Activated T-helper 1 cell treated with anti-CD3 and anti-CD28 coated beads, Interleukin-12 subunit alpha, Interleukin-12 subunit beta, Interleukin-2, Interleukin-4 antibody, amounts not matched to agents 30 ng/mL and 10 ng/mL and 1 ng/mL, durations not matched to agents 14 hours and 24 hours and 36 hours (primary cell): Measurements from ENCODE around the gene NFE2L1. TPM values are rescaled to one million over a fixed set of nuclear protein-coding genes. Genes with fewer than 3 reads are reported as not detected.
"Not testable (repeated sequence)": the region's sequence is repeated elsewhere in the genome, so short reads cannot be mapped to it uniquely, and the experiment has no call there.

Experiments
- DNase-seq: peaks from one replicate; pipeline ENCODE4 v3.0.0; 2021; ENCODE audit warnings: low spot score
- H3K27ac Mint-ChIP-seq: one replicate; pipeline ENCODE4 v1.8.0; 2021; ENCODE audit warnings: mild to moderate bottlenecking, mixed read lengths
- H3K27me3 Mint-ChIP-seq: one replicate; pipeline ENCODE4 v1.8.0; 2022; ENCODE audit warnings: mild to moderate bottlenecking, moderate library complexity, mixed read lengths; ENCODE audit not compliant: insufficient read depth
- H3K36me3 Mint-ChIP-seq: one replicate; pipeline ENCODE4 v1.8.0; 2021; ENCODE audit warnings: low read depth, mixed read lengths
- H3K4me1 Mint-ChIP-seq: one replicate; pipeline ENCODE4 v1.8.0; 2021; ENCODE audit warnings: low read depth, mixed read lengths
- H3K4me3 Mint-ChIP-seq: one replicate; pipeline ENCODE4 v1.8.0; 2021; ENCODE audit warnings: mild to moderate bottlenecking, moderate library complexity, mixed read lengths
- H3K9me3 Mint-ChIP-seq: one replicate; pipeline ENCODE4 v1.8.0; 2021; ENCODE audit warnings: mixed read lengths
- intact Hi-C: fragments of 100-400 bp; cut with micrococcal nuclease; formaldehyde crosslinking; loops from one replicate; pipeline ENCODE4 v1.15.1; 2024
- total RNA-seq: library from RNA; stranded (reverse); gene quantifications from 2 replicates; pipeline ENCODE4 v1.2.3, GENCODE V29; 2022

Gene NFE2L1
- total RNA-seq, 1 donor from 2014 or later, result 92.0 TPM

- H3K27me3 Mint-ChIP-seq, result no peaks in the 10 kb centered on the region
- peaks cover 60% of the 10 kb centered on the region for H3K36me3 Mint-ChIP-seq
- H3K27ac Mint-ChIP-seq, result peak overlapping the region; percentile 92
- peaks cover 60% of the 10 kb centered on the region for H3K4me1 Mint-ChIP-seq
- intact Hi-C loops, result loop anchor here (1.0 kb wide), 1 partner anchor 8 kb away; the partner anchor contains the start of gene NFE2L1
- no peaks in the 10 kb centered on the region for H3K9me3 Mint-ChIP-seq
- H3K4me3 Mint-ChIP-seq, result peak overlapping the region; percentile 63
- no peak for DNase-seq
Observed at GRCh38 chr17:48056246-48056745, 8.1 kb downstream of the NFE2L1 start.

DNA sequence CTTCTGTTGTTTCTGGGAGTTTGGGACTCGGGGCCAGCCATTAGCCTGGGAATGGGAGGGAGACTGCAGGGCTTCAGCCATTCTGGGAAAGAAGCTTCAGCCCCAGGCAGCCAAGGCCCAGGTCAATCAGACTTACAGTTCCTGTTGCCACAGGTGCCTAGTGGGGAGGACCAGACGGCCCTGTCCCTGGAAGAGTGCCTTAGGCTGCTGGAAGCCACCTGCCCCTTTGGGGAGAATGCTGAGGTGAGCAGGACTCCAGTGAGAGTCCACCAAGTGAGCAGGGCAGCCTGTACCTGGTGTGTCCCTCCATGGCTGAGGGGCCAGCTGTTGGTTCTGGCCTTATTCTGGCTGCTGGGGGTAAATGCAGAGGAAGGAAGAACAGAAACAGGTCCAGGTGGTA, 8.7 kb downstream of the NFE2L1 start:
- H3K27ac Mint-ChIP-seq, result peak overlapping the region; percentile 92
- H3K4me3 Mint-ChIP-seq, result no peak overlapping the region
- intact Hi-C loops, result loop anchor here (1.0 kb wide), 1 partner anchor 9 kb away; the partner anchor contains the start of gene NFE2L1
- H3K36me3 Mint-ChIP-seq, result peaks cover 58% of the 10 kb centered on the region
- peaks cover 54% of the 10 kb centered on the region for H3K4me1 Mint-ChIP-seq
- H3K27me3 Mint-ChIP-seq, result no peaks in the 10 kb centered on the region
- no peak for DNase-seq
- no peaks in the 10 kb centered on the region for H3K9me3 Mint-ChIP-seq

DNA sequence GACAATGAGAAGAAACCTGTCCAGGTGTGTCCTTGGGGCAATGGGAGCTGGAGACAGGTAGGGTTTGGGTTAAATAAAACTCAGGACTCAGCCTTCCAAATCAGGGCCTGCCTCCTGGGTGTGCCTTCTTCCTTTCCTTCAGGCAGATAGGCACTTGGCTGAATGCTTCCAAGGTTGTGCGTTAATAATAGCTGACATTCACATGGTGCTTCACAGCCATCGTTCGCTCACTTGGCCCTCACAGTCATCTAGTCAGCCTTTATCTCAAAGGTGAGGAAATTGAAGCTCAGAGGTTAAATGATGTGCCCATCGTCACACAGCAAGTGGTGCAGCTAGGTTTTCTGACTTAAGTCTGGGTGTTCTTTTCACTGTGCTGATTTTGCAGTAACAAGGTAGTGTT, 9.5 kb downstream of the NFE2L1 start:
- Mint-ChIP-seq H3K4me1 (peaks cover 46% of the 10 kb centered on the region), H3K36me3 (peaks cover 59% of the 10 kb centered on the region), H3K27me3 (no peaks in the 10 kb centered on the region), H3K9me3 (no peaks in the 10 kb centered on the region), H3K27ac (peak overlapping the region; percentile 1), H3K4me3 (no peak overlapping the region)
- intact Hi-C loops, result no loop called here
- no peak for DNase-seq

- no peak overlapping the region for H3K4me3 Mint-ChIP-seq
- no peaks in the 10 kb centered on the region for H3K27me3 Mint-ChIP-seq
- H3K27ac Mint-ChIP-seq, result peak overlapping the region; percentile 52
- H3K9me3 Mint-ChIP-seq, result no peaks in the 10 kb centered on the region
- peaks cover 37% of the 10 kb centered on the region for H3K4me1 Mint-ChIP-seq
- no peak for DNase-seq
- H3K36me3 Mint-ChIP-seq, result peaks cover 54% of the 10 kb centered on the region
- intact Hi-C loops, result no loop called here
Observed at GRCh38 chr17:48058393-48059124, 10.4 kb downstream of the NFE2L1 start.

- Mint-ChIP-seq H3K9me3 (no peaks in the 10 kb centered on the region), H3K4me1 (peaks cover 32% of the 10 kb centered on the region), H3K27ac (no peak overlapping the region), H3K36me3 (peaks cover 53% of the 10 kb centered on the region), H3K4me3 (no peak overlapping the region), H3K27me3 (no peaks in the 10 kb centered on the region)
- intact Hi-C loops, result no loop called here
- DNase-seq, result no peak
Observed at GRCh38 chr17:48059125-48059668, 11.0 kb downstream of the NFE2L1 start.

DNA sequence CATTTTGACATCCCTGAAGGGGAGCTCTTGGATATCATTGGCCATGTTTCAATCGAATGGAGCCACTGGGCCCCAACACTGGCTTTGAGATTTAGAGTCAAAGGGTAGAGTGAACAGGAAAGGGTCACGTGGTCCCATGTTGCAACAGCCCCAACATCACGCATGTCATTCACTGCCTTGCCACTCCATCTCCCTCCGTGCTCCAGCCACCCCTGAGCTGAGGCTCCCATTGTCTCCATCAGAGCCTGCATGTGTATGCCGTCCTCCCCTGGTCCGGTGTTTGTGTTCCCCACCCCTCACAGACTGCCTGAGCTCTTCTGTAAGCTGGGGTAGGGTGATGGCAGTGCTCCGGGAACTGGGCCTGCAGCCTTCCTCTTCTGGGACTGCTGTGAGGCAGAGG, 12.1 kb downstream of the NFE2L1 start:
- Mint-ChIP-seq H3K27ac (no peak overlapping the region), H3K36me3 (peaks cover 61% of the 10 kb centered on the region), H3K27me3 (no peaks in the 10 kb centered on the region), H3K4me1 (peaks cover 27% of the 10 kb centered on the region), H3K4me3 (no peak overlapping the region), H3K9me3 (no peaks in the 10 kb centered on the region)
- intact Hi-C loops, result no loop called here
- DNase-seq, result no peak

GRCh38 chr17:48062273-48062672, 14.1 kb downstream of the NFE2L1 start:
- intact Hi-C loops, result no loop called here
- no peak overlapping the region for H3K27ac Mint-ChIP-seq
- H3K4me3 Mint-ChIP-seq, result no peak overlapping the region
- H3K4me1 Mint-ChIP-seq, result peaks cover 11% of the 10 kb centered on the region
- no peak for DNase-seq
- H3K27me3 Mint-ChIP-seq, result no peaks in the 10 kb centered on the region
- peaks cover 56% of the 10 kb centered on the region for H3K36me3 Mint-ChIP-seq
- H3K9me3 Mint-ChIP-seq, result no peaks in the 10 kb centered on the region

- intact Hi-C loops, result no loop called here
- Mint-ChIP-seq H3K4me1 (peaks cover 2% of the 10 kb centered on the region), H3K9me3 (no peaks in the 10 kb centered on the region), H3K36me3 (peaks cover 47% of the 10 kb centered on the region), H3K4me3 (no peak overlapping the region), H3K27ac (peak overlapping the region; percentile 7), H3K27me3 (no peaks in the 10 kb centered on the region)
- DNase-seq, result no peak
Observed at GRCh38 chr17:48064638-48065037, 16.5 kb downstream of the NFE2L1 start.

- no peaks in the 10 kb centered on the region for H3K27me3 Mint-ChIP-seq
- peak overlapping the region; percentile 64 for H3K27ac Mint-ChIP-seq
- no peaks in the 10 kb centered on the region for H3K4me1 Mint-ChIP-seq
- intact Hi-C loops, result no loop called here
- H3K4me3 Mint-ChIP-seq, result no peak overlapping the region
- H3K9me3 Mint-ChIP-seq, result no peaks in the 10 kb centered on the region
- DNase-seq, result no peak
- H3K36me3 Mint-ChIP-seq, result peaks cover 50% of the 10 kb centered on the region
Observed at GRCh38 chr17:48066192-48066591, 18.0 kb downstream of the NFE2L1 start.

GRCh38 chr17:48066656-48067055, 18.5 kb downstream of the NFE2L1 start:
- Mint-ChIP-seq H3K36me3 (peaks cover 48% of the 10 kb centered on the region), H3K4me1 (no peaks in the 10 kb centered on the region), H3K27ac (peak overlapping the region; percentile 64), H3K9me3 (no peaks in the 10 kb centered on the region), H3K4me3 (no peak overlapping the region), H3K27me3 (no peaks in the 10 kb centered on the region)
- no peak for DNase-seq
- intact Hi-C loops, result no loop called here

GRCh38 chr17:48067245-48067644, 19.1 kb downstream of the NFE2L1 start:
- no peaks in the 10 kb centered on the region for H3K27me3 Mint-ChIP-seq
- no peak for DNase-seq
- no peak overlapping the region for H3K4me3 Mint-ChIP-seq
- H3K9me3 Mint-ChIP-seq, result no peaks in the 10 kb centered on the region
- intact Hi-C loops, result no loop called here
- peaks cover 45% of the 10 kb centered on the region for H3K36me3 Mint-ChIP-seq
- no peaks in the 10 kb centered on the region for H3K4me1 Mint-ChIP-seq
- H3K27ac Mint-ChIP-seq, result no peak overlapping the region

DNA sequence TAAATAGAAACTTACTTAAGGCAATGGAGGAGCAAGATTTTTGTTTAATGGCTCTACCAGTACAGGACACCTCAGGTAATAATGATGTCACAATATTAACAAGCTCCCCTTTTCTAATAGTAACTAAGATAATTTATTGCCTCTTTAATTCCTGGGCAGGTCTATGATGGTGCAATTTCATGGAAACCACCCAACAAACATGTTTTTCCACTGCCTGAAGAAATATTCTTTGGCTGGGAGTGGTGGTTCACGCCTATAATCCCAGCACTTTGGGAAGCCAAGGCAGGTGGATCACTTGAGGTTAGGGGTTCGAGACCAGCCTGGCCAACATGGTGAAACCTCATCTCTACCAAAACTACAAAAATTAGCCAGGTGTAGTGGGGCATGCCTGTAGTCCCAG, 19.6 kb downstream of the NFE2L1 start:
- intact Hi-C loops, DNase-seq, H3K9me3 Mint-ChIP-seq, H3K27me3 Mint-ChIP-seq, H3K4me1 Mint-ChIP-seq, H3K27ac Mint-ChIP-seq, H3K4me3 Mint-ChIP-seq: not testable (repeated sequence)
- peaks cover 42% of the 10 kb centered on the region for H3K36me3 Mint-ChIP-seq

GRCh38 chr17:48068491-48068961, 20.4 kb downstream of the NFE2L1 start:
- H3K27ac Mint-ChIP-seq, result no peak overlapping the region
- H3K4me3 Mint-ChIP-seq, result no peak overlapping the region
- peaks cover 42% of the 10 kb centered on the region for H3K36me3 Mint-ChIP-seq
- H3K27me3 Mint-ChIP-seq, result no peaks in the 10 kb centered on the region
- H3K9me3 Mint-ChIP-seq, result no peaks in the 10 kb centered on the region
- DNase-seq, result no peak
- no peaks in the 10 kb centered on the region for H3K4me1 Mint-ChIP-seq
- intact Hi-C loops, result no loop called here
